SK-N-SH treated with all-trans-retinoic acid at 6 μM for 48 hours (cell line): ENCODE results near the gene SIX5.

Experiments
- ARNTL ChIP-seq: fragments of 450-650 bp; formaldehyde crosslinking; IDR thresholded peaks from 2 replicates; pipeline ENCODE4 v1.5.0; 2020; ENCODE audit warnings: low read depth, mild to moderate bottlenecking, moderate library complexity, borderline replicate concordance
- CREB5 ChIP-seq: fragments of 250-450 bp; sonication (Bioruptor Pico); IDR thresholded peaks from 2 replicates; pipeline ENCODE4 v1.5.1; 2020; ENCODE audit warnings: low read depth, mild to moderate bottlenecking, moderate library complexity
- CSRNP3 ChIP-seq: fragments of 250-450 bp; sonication (Bioruptor Pico); IDR thresholded peaks from 2 replicates; pipeline ENCODE4 v1.5.1; 2021; ENCODE audit warnings: mild to moderate bottlenecking, moderate library complexity
- ESRRG ChIP-seq: fragments of 250-450 bp; sonication (Bioruptor Pico); IDR thresholded peaks from 2 replicates; pipeline ENCODE4 v1.6.1; 2021; ENCODE audit warnings: mild to moderate bottlenecking
- GLIS3 ChIP-seq: fragments of 250-450 bp; sonication (Bioruptor Pico); IDR thresholded peaks from 2 replicates; pipeline ENCODE4 v1.5.0; 2020; ENCODE audit warnings: mild to moderate bottlenecking, moderate library complexity
- ISL1 ChIP-seq: fragments of 250-450 bp; sonication (Bioruptor Pico); IDR thresholded peaks from 2 replicates; pipeline ENCODE4 v2.1.2; 2022; ENCODE audit warnings: mild to moderate bottlenecking, moderate library complexity
- PATZ1 ChIP-seq: fragments of 250-450 bp; sonication (Bioruptor Pico); IDR thresholded peaks from 2 replicates; pipeline ENCODE4 v1.8.0; 2020; ENCODE audit warnings: mild to moderate bottlenecking, moderate library complexity, borderline replicate concordance
- RARB ChIP-seq: fragments of 250-450 bp; sonication (Bioruptor Pico); IDR thresholded peaks from 2 replicates; pipeline ENCODE4 v1.8.0; 2021; ENCODE audit warnings: mild to moderate bottlenecking, moderate library complexity
- TOX ChIP-seq: fragments of 250-450 bp; sonication (Bioruptor Pico); IDR thresholded peaks from 2 replicates; pipeline ENCODE4 v1.8.0; 2021; ENCODE audit warnings: mild to moderate bottlenecking, moderate library complexity, borderline replicate concordance
- TSHZ2 ChIP-seq: fragments of 250-450 bp; sonication (Bioruptor Pico); IDR thresholded peaks from 2 replicates; pipeline ENCODE4 v1.5.0; 2020; ENCODE audit warnings: mild to moderate bottlenecking, moderate library complexity
- ZC3H10 ChIP-seq: fragments of 250-450 bp; sonication (Bioruptor Pico); IDR thresholded peaks from 2 replicates; pipeline ENCODE4 v1.5.1; 2021; ENCODE audit warnings: mild to moderate bottlenecking, moderate library complexity
- ZFP3 ChIP-seq: fragments of 250-450 bp; sonication (Bioruptor Pico); IDR thresholded peaks from 2 replicates; pipeline ENCODE4 v1.5.0; 2020; ENCODE audit warnings: mild to moderate bottlenecking, moderate library complexity
- ZFP30 ChIP-seq: fragments of 450-650 bp; formaldehyde crosslinking; IDR thresholded peaks from 2 replicates; pipeline ENCODE4 v1.5.0; 2022; ENCODE audit warnings: mild to moderate bottlenecking, moderate library complexity
- ZNF8 ChIP-seq: fragments of 450-650 bp; formaldehyde crosslinking; IDR thresholded peaks from 2 replicates; pipeline ENCODE4 v1.5.0; 2020; ENCODE audit warnings: mild to moderate bottlenecking, moderate library complexity

- TF ChIP-seq ESRRG (CRISPR knock-in tag) (no peak), ZFP30 (no peak), CREB5 (CRISPR knock-in tag) (no peak), ZNF8 (CRISPR knock-in tag) (no peak), ARNTL (no peak), PATZ1 (CRISPR knock-in tag) (no peak), CSRNP3 (CRISPR knock-in tag) (no peak), ISL1 (CRISPR knock-in tag) (no peak), RARB (CRISPR knock-in tag) (no peak), TSHZ2 (CRISPR knock-in tag) (no peak), GLIS3 (no peak), ZC3H10 (CRISPR knock-in tag) (no peak), TOX (CRISPR knock-in tag) (no peak), ZFP3 (CRISPR knock-in tag) (no peak)
Observed at GRCh38 chr19:45772912-45773311, 3.9 kb upstream of the SIX5 start.
